ENCODE data around the gene ARHGAP23. TPM values are rescaled to one million over a fixed set of nuclear protein-coding genes. Genes with fewer than 3 reads are reported as not detected.

The ARHGAP23 gene
- total and polyA plus RNA-seq, 2 experiments from 2014 or later: 21.4 to 150 TPM

DNA sequence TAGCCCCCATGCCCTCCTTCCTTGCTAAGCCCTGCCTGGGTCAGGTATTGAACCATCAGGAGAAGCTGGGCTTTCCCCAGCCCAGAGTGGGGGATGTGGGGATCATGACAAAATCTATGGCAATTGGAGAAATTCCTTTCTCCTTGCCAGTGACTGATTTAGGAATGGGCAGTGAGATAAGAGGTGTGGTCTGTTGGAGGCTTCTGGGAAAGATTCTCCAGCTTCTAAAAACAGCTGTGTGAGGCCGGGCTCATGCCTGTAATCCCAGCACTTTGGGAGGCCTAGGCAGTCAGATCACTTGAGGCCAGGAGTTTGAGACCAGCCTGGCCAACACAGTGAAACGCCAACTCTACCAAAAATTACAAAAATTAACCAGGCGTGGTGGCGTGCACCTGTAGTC is 108.4 kb downstream of the ARHGAP23 start:
- H3K4me1 ChIP-seq (ENCODE audit: insufficient read depth): peaks cover 24% of the 10 kb centered on the region
- Mint-ChIP-seq H3K4me1 (peaks cover 35% of the 10 kb centered on the region), H3K27ac (no peak overlapping the region), H3K4me3 (no peak overlapping the region), H3K36me3 (ENCODE audit: low read depth) (no peaks in the 10 kb centered on the region), H3K27me3 (ENCODE audit: insufficient read depth, low read depth, poor library complexity) (peaks cover 37% of the 10 kb centered on the region), H3K9me3 (no peaks in the 10 kb centered on the region)
- H4K20me1 ChIP-seq (replicated peaks; ENCODE audit: insufficient read depth): no peaks in the 10 kb centered on the region; the same call in 1 of the 2 replicates
- TF ChIP-seq ZNF114 (CRISPR knock-in tag; IDR thresholded peaks at IDR 0.05) (no peak), JUNB (IDR thresholded peaks at IDR 0.05; ENCODE audit: unreplicated experiment) (no peak), ZNF331 (CRISPR knock-in tag; IDR thresholded peaks at IDR 0.05; ENCODE audit: low read depth) (no peak), EZH2 (IDR thresholded peaks at IDR 0.05; ENCODE audit: low read depth, unreplicated experiment) (no peak), ETS1 (IDR thresholded peaks at IDR 0.05) (no peak), STAT1 (IDR thresholded peaks at IDR 0.05; ENCODE audit: unreplicated experiment) (no peak), CREB1 (CRISPR knock-in tag; IDR thresholded peaks at IDR 0.05; ENCODE audit: low read depth) (no peak), EZH2phosphoT487 (IDR thresholded peaks at IDR 0.05; ENCODE audit: unreplicated experiment) (no peak), NANOG (IDR thresholded peaks at IDR 0.05; ENCODE audit: borderline replicate concordance) (no peak)
- TF ChIP-seq, protein P1, sequence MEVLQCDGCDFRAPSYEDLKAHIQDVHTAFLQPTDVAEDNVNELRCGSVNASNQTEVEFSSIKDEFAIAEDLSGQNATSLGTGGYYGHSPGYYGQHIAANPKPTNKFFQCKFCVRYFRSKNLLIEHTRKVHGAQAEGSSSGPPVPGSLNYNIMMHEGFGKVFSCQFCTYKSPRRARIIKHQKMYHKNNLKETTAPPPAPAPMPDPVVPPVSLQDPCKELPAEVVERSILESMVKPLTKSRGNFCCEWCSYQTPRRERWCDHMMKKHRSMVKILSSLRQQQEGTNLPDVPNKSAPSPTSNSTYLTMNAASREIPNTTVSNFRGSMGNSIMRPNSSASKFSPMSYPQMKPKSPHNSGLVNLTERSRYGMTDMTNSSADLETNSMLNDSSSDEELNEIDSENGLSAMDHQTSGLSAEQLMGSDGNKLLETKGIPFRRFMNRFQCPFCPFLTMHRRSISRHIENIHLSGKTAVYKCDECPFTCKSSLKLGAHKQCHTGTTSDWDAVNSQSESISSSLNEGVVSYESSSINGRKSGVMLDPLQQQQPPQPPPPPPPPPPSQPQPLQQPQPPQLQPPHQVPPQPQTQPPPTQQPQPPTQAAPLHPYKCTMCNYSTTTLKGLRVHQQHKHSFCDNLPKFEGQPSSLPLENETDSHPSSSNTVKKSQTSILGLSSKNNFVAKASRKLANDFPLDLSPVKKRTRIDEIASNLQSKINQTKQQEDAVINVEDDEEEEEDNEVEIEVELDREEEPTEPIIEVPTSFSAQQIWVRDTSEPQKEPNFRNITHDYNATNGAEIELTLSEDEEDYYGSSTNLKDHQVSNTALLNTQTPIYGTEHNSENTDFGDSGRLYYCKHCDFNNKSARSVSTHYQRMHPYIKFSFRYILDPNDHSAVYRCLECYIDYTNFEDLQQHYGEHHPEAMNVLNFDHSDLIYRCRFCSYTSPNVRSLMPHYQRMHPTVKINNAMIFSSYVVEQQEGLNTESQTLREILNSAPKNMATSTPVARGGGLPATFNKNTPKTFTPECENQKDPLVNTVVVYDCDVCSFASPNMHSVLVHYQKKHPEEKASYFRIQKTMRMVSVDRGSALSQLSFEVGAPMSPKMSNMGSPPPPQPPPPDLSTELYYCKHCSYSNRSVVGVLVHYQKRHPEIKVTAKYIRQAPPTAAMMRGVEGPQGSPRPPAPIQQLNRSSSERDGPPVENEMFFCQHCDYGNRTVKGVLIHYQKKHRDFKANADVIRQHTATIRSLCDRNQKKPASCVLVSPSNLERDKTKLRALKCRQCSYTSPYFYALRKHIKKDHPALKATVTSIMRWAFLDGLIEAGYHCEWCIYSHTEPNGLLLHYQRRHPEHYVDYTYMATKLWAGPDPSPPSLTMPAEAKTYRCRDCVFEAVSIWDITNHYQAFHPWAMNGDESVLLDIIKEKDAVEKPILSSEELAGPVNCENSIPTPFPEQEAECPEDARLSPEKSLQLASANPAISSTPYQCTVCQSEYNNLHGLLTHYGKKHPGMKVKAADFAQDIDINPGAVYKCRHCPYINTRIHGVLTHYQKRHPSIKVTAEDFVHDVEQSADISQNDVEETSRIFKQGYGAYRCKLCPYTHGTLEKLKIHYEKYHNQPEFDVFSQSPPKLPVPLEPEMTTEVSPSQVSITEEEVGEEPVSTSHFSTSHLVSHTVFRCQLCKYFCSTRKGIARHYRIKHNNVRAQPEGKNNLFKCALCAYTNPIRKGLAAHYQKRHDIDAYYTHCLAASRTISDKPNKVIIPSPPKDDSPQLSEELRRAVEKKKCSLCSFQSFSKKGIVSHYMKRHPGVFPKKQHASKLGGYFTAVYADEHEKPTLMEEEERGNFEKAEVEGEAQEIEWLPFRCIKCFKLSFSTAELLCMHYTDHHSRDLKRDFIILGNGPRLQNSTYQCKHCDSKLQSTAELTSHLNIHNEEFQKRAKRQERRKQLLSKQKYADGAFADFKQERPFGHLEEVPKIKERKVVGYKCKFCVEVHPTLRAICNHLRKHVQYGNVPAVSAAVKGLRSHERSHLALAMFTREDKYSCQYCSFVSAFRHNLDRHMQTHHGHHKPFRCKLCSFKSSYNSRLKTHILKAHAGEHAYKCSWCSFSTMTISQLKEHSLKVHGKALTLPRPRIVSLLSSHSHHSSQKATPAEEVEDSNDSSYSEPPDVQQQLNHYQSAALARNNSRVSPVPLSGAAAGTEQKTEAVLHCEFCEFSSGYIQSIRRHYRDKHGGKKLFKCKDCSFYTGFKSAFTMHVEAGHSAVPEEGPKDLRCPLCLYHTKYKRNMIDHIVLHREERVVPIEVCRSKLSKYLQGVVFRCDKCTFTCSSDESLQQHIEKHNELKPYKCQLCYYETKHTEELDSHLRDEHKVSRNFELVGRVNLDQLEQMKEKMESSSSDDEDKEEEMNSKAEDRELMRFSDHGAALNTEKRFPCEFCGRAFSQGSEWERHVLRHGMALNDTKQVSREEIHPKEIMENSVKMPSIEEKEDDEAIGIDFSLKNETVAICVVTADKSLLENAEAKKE (CRISPR knock-in tag; IDR thresholded peaks at IDR 0.05): no peak
- TF ChIP-seq, protein P2, sequence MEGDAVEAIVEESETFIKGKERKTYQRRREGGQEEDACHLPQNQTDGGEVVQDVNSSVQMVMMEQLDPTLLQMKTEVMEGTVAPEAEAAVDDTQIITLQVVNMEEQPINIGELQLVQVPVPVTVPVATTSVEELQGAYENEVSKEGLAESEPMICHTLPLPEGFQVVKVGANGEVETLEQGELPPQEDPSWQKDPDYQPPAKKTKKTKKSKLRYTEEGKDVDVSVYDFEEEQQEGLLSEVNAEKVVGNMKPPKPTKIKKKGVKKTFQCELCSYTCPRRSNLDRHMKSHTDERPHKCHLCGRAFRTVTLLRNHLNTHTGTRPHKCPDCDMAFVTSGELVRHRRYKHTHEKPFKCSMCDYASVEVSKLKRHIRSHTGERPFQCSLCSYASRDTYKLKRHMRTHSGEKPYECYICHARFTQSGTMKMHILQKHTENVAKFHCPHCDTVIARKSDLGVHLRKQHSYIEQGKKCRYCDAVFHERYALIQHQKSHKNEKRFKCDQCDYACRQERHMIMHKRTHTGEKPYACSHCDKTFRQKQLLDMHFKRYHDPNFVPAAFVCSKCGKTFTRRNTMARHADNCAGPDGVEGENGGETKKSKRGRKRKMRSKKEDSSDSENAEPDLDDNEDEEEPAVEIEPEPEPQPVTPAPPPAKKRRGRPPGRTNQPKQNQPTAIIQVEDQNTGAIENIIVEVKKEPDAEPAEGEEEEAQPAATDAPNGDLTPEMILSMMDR (conservative IDR thresholded peaks at IDR 0.05; ENCODE audit: low read depth in 2 of 2): no peak
- H3F3A ChIP-seq (replicated peaks; ENCODE audit: low read depth): 0 out of 2 replicates have a peak, but pooled peaks cover 7% of the 10 kb centered on the region
- H3K27ac ChIP-seq (ENCODE audit: low read depth): no peak overlapping the region
- H3K27me3 ChIP-seq (ENCODE audit: insufficient read depth): no peaks in the 10 kb centered on the region
- H3K4me3 ChIP-seq: no peak overlapping the region
- ATAC-seq (no peak), DNase-seq (ENCODE audit: low spot score) (no peak)
- H3K36me3 ChIP-seq (ENCODE audit: insufficient read depth): no peaks in the 10 kb centered on the region
- no peaks in the 10 kb centered on the region for H3K79me2 ChIP-seq (replicated peaks; ENCODE audit: insufficient read depth)
- H3K4me2 ChIP-seq: no peak overlapping the region
- no peak overlapping the region for H2AFZ ChIP-seq
- H3K9me2 ChIP-seq (ENCODE audit: insufficient read depth): no peaks in the 10 kb centered on the region

All from GM23338 (cell line).